Right forelimb (tissue), 1 donor: ENCODE data around the gene ISL2.
"Not testable (repeated sequence)": the region's sequence is repeated elsewhere in the genome, so short reads cannot be mapped to it uniquely, and the experiment has no call there.

ENCODE experiments used
- DNase-seq: peaks from one replicate; pipeline ENCODE4 v3.0.0-alpha.2; 2018

The ISL2 gene

DNA sequence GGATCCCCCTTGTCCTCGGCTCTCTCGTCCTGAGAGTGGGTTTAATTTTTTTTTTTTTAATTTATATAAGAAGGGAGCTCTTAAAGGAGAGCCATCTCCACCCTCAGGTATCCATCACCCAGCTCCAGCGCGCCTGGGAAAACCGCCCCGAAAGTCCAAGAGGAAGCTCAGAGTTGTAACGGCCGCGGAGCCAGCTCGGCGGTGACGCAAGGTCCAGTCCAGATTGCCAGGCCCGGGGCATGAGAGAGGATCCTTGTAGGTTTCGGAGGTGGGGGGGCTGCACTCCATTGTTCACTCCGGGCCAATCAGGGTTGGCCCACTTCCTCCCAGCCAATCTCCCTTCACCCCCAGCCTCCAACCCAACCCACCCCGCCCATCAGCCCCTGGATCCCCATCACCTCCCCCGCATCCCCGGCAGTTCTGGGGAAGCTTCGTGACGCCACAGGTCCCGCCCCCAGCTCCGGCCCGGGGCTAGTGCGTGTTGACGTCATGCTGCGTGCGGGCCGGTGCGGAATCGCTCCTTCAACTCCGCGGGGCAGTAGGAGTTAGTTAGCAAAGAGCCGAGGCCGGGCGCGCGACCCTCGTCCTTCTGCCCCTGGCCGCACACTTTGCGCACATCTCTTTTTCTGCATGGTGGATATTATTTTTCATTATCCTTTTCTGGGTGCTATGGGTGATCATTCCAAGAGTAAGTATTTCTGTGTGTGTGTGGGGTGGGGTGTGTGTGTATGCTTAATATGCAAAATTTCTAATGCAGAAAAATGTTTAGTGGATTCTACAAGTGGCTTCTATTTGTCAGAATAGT lies at the start of gene ISL2:
ISL2 (plus strand) TSS at position 520 of the 805 bp plus-strand sequence; CDS start at position 631, 111 bp downstream.
- DNase-seq, result peak; percentile 69

DNA sequence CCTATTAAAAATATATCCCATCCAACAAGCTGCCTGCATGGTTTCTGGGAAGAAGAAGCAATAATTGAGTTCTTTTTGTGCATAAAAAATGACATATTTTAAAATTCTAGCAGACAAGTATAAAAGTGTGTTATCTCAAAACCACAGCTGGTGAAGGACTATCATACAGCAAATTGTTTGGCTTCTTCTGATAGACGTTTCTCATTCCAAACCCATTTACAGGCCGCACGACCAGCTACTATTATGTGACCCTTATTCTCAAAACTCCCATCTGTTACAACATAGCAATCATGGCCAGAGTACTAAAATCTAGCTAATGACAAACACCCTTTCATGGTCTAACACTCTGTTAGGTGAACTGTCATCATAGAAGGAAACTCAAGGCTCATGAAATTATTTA lies 47.0 kb upstream of the ISL2 start:
- DNase-seq, result no peak

DNA sequence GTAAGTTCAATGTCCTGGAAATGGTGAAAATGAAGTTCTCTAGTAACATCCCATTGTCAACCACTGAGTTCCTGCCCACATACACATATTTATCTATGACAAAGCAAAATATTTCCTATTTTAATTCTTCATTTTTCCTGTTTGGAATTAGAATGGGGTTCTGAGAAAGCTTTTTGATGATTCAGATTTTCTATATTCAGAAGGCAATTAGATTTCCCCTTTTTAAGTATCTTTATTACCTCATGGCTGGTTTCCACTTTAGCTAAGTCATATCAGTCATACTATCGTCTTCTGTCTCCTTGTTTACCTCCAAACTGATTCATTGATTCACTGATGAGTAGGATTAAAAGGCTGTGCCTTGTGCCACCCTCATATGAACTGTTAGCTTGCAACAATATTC lies 43.2 kb upstream of the ISL2 start:
- DNase-seq, result no peak

DNA sequence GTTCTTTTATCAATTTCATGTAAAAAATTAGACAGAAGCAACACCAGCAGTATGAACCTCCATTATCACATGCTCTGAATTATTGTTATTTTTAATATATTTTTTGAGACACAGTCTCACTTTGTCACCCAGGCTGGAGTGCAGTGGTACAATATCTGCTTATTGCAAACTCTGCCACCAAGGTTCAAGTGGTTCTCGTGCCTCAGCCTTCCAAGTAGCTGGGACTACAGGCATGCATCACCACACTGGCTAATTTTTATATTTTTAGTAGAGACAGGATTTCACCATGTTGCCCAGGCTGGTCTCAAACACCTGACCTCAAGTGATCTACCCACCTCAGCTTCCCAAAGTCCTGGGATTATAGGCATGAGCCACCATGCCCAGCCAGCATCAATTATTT lies 42.1 kb upstream of the ISL2 start:
- not testable (repeated sequence) for DNase-seq

DNA sequence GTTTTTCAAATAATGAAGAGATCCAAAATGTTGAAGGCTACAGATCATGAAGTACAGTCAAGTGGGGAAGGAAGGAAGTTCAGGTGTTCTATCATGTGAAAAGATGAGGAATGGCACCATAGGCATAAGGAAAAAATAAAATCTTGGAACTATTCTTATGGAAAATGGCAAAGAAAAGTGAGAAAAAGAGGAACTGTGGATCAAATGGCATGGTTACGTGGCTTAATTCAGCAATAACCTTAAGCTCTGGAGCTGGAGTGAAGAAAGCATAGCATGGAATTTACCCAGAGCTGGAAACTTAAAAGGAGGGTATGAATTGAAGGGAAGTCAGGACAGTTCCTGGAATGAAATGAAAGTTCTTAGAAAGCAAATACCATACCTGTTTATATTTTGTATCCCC lies 39.7 kb upstream of the ISL2 start:
- DNase-seq, result no peak

DNA sequence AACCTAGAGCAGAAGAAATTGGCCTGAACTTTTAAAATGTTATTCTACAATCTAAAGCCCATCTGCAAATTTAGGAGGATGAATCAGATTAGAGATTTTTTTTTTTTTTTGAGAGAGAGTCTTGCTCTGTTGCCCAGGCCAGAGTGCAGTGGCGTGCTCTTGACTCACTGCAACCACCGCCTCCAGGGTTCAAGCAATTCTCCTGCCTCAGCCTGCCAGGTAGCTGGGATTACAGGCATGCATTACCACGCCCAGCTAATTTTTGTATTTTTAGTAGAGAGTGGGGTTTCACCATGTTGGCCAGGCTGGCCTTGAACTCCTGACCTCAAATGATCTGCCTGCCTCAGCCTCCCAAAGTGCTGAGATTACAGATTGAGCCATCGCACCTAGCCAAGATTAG lies 38.6 kb upstream of the ISL2 start:
- not testable (repeated sequence) for DNase-seq

DNA sequence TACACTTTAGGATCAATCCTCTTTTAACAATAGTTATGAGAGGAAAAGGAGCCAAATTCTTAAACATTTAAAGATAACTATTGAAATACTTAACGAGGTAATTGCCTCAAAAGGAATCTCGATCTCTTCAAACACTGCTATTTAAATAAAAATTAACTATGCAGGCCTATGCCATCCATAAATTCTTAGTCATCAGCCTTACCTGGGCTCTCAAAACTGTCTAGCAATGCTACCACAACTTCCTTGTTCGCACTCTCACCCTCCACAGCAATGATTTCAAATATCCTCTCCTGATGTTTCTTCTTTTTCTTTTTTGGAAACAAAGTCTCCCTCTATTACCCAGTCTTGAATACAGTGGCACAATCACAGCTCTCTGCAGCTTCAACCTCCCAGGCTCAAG lies 37.6 kb upstream of the ISL2 start:
- no peak for DNase-seq

DNA sequence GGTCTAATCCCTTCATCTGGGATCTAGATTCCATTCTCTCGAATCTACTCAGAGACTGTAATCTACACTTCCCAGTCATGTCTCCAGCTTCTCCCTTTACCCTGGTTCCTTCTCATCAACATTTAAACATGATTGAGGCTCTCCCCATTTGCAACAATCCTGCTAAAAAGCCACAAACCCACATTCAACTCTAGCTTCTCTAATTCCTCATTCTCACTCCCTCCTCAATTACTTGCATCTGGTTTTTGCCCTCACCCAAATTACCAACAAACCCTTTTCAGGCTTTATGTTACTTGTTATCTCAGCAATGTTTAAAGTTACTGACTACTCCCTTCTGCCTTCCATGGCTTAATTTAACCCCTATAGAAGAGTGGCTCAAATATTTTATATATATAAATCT lies 36.8 kb upstream of the ISL2 start:
- DNase-seq, result no peak

DNA sequence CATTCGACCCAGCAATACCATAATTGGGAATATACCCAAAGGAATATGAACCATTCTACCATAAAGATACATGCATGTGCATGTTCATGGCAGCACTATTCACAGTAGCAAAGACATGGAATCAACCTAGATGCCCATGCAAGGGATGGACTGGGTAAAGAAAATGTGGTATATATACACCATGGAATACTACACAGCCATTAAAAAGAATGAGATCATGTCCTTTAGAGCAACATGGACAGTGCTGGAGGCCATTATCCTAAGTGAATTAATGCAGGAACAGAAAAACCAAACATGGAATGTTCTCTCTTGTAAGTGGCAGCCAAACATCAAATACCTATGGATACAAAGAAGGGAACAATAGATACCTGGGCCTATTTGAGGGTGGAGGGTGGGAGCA lies 32.7 kb upstream of the ISL2 start:
- no peak for DNase-seq

DNA sequence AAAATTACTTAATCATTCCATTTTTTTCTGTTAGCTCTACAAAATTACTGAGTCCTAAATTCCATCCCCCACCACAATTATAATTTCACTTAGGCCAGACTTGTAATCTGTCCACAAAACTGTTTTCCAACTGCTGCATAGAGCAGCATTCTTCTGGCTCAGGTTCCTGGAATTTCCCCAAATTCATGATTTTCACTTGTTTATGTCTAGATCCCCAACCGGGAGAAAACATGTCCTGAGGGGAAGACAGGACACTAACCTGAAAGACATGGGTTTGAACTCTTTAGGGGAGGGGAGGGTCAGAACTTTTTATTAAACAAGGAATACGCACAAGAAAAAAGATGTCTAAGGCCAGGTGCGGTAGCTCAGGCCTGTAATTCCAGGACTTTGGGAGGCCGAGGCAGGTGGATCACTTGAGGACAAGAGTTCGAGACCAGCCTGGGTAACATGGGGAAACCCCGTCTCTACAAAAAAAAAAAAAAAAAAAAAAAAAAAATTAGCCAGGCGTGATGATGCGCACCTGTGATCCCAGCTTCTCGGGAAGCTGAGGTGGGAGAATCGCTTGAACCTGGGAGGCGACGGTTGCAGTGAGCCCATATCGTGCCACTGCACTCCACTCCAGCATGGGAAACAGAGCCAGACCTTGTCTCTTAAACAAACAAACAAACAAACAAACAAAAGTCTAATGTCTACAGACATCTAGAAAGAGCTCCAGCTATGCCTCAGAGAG lies 26.8 kb upstream of the ISL2 start:
- no peak for DNase-seq

DNA sequence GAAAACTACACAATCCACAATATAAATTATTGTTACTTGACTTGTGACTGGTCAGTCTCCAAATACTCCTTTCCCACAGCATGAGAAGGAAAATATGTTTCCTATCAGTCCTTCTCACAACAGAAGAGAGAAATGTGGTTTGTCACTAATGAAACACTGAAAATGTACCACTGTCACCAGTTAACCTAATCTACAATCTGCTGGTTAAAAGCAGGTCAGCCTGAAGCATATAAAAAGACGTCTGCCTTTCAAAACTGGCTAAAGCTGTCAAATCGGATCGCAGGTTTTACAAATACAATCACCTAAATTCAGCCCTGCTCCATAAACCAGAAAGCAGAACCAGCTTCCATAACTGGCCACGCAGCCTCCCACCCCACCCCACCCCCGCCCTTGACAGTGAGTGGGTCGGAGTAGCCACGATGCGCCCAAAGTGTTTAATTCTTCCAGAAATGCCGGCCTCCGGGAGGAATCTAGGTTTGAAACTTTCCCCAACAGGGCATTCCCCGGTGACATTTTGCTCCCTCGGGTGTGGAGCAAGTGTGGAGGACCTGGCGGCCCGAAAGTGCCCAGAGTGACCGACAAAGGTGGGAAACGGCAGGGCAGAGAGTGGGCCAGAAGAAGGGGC lies 26.0 kb upstream of the ISL2 start:
- no peak for DNase-seq

DNA sequence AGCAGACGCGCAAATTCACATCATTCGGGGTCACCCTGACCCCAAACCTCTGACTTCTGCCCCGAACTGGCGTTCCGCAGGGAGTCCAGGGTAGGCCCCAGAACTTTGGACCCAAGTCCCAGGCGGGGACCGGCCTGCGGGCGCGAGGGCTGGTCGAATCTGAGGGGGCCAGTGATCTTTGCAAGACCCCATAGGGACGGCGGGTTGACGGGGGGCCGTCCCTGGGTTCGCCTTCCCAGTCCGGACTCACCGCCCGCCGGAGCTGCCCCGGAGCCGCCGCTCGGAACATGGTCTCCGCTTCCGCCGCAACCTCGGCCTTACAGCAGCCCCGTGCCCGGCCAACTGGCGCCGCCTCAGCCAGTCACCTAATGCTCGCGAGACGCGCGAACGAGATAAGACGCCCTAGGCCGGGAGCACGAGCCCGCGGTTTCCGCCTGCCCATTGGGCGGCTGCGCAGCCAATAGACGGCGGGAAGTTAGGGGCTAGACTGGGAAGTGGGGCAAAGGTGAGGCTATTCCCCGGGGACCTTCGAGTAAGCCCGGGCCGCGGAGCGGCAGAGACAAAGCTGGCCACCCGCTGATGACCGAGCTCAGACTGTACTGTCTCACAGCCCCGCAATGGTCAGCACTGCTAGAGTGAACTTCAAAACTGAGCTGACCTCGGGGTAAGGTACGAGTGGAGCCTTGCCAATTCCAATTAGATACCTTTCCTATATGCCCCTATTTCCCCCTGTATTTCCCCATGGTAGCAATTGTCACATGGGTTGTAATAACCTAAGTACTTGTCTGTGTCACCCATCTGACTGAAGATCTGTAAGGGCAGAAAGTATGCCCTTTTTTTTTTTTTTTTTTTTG lies 25.2 kb upstream of the ISL2 start, which contains the start of gene ETFA:
ETFA (minus strand) TSS at position 370 of the 854 bp plus-strand sequence; CDS start at position 289, 81 bp downstream.
- DNase-seq, result peak; percentile 96

DNA sequence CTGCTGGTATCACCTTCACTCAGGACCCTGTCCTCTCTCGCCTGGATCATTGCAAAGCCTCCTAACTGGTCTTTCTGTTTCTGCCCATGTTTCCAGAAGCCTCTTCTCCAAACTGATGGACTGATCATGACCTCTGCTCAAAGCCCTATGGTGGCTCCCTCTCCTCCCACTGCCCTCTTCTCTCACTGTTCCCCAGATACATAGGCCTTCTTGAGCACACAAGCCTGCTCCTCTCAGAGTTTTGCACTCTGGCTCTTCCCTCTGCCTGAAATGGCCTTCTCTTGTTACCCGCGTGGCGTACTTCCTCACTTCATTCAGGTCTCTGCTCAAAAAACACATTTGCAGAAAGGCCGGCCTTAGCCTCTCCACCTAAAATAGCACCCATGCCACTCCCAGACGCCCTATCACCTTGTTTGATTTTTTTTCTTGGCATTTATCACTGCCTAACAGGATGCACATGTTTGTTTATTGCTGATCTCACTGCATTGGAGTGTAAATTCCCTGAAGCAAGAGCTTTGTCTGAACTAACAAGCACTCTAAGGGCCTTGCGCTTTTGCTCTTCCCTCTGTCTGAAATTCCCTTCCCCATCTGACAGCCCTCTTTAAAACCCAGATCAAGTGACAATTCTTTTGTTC lies 23.9 kb upstream of the ISL2 start:
- no peak for DNase-seq

DNA sequence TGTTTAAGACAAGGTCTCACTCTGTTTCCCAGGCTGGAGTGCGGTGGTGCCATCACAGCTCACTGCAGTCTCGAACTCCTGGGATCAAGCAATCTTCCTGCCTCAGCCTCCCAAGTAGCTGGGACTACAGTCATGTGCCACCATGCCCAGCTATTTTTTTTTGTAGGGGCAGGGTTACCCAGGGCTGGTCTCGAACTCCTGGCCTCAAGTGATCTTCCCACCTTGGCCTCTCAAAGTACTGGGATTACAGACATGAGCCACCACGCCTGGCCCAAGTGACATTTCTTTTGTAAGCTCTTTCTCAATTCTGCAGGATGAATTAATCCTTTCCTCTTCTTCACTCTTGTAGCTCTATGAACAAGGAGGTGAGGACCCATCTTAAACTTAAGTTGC lies 23.4 kb upstream of the ISL2 start:
- DNase-seq, result not testable (repeated sequence)

DNA sequence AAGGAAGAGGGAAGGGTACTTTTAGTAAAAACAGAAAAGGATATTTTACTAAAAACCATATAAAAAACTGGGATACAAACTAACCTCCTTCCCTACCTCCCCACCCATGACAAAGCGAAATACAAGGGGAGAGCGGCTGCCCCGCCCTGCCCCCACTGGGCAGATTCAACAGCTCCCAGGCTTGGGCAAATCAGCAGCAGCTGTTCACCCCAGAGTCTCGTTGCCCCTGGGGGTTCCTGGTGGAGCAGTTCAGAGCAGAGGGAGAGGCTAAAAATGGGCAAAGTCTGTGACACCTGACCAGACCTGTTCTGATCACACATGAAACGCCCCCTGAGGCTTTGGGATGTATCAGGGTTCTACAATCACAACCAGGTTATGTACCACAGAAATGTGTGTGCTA lies 22.8 kb upstream of the ISL2 start:
- no peak for DNase-seq

DNA sequence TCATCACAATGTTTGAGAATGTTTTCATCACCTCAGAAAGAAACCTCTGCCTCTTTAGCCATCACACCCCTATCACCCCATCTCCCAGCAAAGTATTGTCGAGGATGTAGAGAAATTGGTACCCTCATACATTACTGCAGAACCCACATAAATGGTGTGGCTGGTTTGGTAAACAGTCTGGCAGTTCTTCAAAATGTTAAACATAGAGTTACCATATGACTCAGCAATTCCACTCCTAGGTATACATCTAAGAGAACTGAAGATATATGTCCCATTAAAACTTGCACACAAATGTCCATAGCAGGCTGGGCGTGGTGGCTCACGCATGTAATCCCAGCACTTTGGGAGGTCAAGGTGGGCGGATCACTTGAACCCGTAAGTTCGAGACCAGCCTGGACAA lies 16.6 kb upstream of the ISL2 start:
- DNase-seq, result no peak

DNA sequence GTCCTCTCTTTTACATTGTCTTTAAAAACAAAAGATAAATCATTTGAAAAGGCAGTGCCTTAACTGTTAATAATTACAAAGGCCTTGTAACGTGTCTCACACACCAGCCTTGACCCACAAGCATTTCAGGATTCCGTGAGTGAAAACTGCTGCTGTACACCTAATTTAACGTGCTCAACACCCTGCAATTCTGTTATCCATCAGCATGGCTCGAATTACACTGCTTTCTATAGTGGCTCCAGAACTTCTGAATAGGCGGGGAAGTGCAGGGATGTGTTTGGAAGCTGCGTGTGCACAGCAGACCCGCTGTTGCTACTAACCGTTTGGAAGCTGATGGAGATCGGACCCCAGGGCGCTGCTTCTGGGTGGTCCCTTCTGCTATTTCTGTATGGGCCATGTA lies 15.4 kb upstream of the ISL2 start:
- DNase-seq, result no peak

DNA sequence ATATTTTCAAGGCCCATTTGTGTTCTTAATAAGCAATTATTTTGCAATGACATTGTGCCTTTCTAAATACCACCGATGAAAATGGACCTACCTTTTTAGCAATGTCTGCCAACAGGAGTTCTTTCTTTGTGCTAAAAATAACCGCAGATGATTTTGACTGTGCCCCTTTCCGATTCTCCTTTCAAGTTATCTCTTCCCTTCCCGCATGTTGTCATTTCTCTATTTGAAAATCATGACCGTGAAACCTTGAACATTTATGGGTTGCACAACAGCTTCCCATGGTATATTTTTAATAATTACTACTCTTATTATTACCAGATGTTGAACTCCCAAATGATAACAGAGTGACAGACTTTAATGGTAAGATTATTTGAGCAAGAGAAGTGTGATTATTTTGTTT lies 15.0 kb upstream of the ISL2 start:
- DNase-seq, result no peak

DNA sequence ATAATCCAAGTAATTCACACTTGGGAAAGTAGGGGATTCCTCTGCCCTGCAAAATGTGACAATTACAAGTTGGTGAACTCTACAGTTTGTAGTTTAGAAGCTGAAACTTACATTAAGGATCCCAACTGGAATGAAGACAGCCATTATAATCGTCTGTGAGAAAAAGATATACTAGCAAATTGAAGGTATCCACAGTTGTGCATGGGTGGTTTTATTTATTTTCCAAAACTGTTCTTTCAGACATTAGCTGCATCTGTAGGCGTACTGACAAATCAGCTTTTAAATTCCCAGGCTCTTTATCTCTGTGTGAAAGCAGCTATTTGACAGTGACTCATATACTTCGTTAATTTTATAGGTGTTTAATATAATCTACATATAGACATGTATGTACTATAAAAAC lies 12.5 kb upstream of the ISL2 start:
- no peak for DNase-seq

DNA sequence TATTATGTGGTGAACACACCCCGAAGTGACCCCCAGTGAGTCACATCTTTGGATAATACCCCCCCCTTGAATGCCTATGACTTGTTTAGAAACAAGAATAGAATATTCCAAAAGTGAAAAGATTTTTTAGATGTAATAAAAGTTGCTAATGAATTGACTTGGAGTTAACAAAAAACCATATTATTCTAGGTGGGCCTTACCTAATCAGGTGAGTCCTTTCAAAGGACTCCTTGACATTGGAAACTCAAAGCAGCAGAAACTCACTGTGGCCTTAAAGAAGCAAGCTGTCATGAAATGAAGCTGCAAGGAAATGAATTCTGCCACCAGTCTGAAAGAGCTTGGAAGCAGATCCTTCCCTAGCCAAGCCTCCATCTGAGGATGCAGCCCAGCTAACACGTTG lies 10.9 kb upstream of the ISL2 start:
- no peak for DNase-seq

DNA sequence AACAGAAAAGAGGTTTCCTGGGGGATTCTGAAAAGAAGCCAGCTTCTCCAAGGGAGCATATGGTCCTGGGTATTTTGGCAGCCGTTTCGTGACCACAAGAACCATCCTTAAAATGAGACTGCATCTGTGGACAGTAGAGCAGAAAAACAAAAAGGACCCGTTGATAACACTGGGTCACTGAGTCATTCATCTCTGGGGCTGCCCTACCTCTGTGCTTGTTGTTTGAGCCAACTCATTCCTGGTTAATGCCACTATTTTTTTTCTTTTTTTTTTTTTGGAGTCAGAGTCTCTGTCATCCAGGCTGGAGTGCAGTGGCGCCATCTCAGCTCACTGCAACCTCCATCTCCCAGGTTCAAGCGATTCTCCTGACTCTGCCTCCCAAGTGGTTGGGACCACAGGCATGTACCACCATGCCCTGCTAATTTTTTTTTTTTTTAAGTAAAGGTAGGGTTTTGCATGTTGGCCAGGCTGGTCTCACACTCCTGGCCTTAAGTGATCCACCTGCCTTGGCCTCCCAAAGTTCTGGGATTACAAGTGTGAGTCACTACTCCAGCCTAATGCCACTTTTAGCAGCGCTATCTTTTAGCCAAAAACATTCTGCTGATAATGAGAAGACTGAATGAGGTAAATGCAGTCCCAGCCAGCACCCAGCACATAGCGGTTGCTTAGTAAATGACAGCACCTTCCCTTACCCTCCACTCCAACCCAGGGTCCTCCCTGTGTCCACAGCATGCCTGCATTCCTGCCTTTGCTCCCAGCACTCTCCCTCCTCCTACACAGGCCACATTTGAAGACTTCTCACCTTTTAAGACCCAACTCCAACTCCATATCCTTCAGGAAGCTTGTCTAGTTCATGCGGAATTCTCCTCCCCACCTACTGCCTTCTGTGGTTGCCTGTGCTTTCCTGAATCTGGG lies 9.1 kb upstream of the ISL2 start:
- no peak for DNase-seq
